ENCODE measurements around the gene ARG2.

ARG2 gene

GRCh38 chr14:67641480-67641879 is 21.8 kb downstream of the ARG2 start:
- DNase-seq (ENCODE audit: low spot score) = no peak

DNA sequence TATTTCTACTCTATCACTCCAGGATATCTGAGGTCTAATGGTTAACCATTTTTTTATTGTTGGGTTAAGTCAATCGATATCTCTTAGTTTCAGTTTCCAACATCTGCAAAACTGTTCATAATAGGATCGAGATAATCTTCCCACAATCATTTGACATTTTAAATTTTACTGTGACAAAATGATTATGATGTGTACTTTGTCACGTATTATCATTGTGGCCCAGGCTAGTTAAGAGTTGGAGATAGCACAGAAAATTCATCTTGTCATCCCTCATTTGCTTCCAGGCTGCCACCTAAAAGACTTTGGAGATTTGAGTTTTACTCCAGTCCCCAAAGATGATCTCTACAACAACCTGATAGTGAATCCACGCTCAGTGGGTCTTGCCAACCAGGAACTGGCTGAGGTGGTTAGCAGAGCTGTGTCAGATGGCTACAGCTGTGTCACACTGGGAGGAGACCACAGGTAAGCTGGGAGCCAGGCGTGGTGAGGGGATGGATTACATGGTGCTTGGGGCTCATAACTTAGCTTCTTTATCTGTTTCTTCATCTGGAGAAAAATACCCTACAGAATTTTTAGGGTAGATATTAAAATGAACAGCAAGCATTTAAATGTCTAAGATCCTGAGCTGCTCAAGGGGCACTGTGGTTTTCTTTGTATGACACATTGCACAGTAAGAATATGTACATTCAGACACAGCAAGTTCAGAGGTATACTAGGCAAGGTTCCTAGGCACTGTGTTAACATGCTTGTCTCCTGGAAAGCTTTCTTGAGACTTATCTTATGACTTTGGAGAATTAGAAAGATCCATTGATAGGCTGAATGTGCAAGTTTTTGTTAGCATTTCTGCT is 22.4 kb downstream of the ARG2 start:
- no peak for DNase-seq (ENCODE audit: low spot score)

- DNase-seq (ENCODE audit: low spot score) = no peak
Observed at GRCh38 chr14:67643713-67644112, 24.0 kb downstream of the ARG2 start.

- DNase-seq (ENCODE audit: low spot score) = no peak
Observed at GRCh38 chr14:67644428-67644827, 24.7 kb downstream of the ARG2 start.

DNA sequence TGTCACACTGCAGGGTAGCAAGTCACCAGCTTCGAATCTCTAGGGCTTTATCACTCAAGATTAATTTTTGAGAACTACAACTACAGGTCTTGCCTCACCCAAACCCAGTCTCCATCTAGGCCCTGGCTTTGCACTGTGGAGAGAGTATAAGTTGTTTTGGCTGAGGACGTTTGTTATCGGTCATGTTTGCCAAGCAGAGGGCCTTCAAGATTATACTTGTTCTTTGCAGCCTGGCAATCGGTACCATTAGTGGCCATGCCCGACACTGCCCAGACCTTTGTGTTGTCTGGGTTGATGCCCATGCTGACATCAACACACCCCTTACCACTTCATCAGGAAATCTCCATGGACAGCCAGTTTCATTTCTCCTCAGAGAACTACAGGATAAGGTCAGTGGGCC is 25.7 kb downstream of the ARG2 start:
- no peak for DNase-seq (ENCODE audit: low spot score)

GRCh38 chr14:67646131-67646530 is 26.4 kb downstream of the ARG2 start:
- no peak for DNase-seq (ENCODE audit: low spot score)

GRCh38 chr14:67650151-67650550 is 30.4 kb downstream of the ARG2 start:
- no peak for DNase-seq (ENCODE audit: low spot score)

- peak; percentile 50 for DNase-seq (ENCODE audit: low spot score)
Observed at GRCh38 chr14:67650694-67651093, 31.0 kb downstream of the ARG2 start.

- DNase-seq (ENCODE audit: low spot score) = no peak
Observed at GRCh38 chr14:67652189-67652588, 32.5 kb downstream of the ARG2 start.

GRCh38 chr14:67653651-67654280 is 34.0 kb downstream of the ARG2 start:
- no peak for DNase-seq (ENCODE audit: low spot score)

DNA sequence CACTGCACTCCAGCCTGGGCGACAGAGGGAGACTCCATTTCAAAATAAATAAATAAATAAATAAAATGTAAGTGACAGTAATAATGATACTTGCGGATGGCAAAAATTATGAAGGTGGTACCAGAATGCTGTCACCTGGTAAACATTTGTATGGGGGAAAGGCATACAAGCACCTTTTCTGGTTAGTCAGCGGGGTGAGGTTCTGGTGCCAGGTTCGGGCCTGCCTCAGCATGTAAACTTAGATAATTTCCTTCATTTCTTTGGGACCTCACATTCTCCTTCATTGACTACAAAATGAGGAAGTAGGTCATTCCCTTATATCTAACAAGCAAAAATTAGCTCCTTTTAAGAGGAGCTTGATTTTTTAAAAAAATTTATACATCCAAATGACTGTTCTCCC is 43.9 kb downstream of the ARG2 start:
- DNase-seq (ENCODE audit: low spot score) = no peak

- peak; percentile 41 for DNase-seq (ENCODE audit: low spot score)
Observed at GRCh38 chr14:67665868-67666267, 46.1 kb downstream of the ARG2 start.

- DNase-seq (ENCODE audit: low spot score) = peak; percentile 63
Observed at GRCh38 chr14:67666750-67667449, 47.2 kb downstream of the ARG2 start.

DNA sequence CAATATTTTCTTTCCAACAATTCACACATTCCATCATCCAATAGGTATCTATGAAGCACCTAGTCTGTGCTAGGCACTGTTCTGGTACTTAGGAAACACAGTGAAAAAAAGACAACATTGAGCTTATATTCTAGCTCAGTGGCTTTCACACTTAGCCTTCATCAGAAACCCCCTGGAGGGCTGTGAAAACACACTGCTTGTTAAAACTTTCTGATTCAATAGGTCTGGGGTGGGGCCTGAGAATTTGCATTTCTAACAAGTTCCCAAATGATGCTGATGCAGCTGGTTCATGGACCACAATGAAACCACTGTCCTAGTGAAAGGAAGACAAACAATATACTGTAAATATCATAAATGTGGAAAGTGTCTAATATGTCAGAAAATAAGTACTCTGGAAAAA is 48.8 kb downstream of the ARG2 start:
- DNase-seq (ENCODE audit: low spot score) = no peak

GRCh38 chr14:67673451-67673850 is 53.7 kb downstream of the ARG2 start:
- peak; percentile 26 for DNase-seq (ENCODE audit: low spot score)

- peak; percentile 77 for DNase-seq (ENCODE audit: low spot score)
Observed at GRCh38 chr14:67674139-67674479, 54.4 kb downstream of the ARG2 start.

DNA sequence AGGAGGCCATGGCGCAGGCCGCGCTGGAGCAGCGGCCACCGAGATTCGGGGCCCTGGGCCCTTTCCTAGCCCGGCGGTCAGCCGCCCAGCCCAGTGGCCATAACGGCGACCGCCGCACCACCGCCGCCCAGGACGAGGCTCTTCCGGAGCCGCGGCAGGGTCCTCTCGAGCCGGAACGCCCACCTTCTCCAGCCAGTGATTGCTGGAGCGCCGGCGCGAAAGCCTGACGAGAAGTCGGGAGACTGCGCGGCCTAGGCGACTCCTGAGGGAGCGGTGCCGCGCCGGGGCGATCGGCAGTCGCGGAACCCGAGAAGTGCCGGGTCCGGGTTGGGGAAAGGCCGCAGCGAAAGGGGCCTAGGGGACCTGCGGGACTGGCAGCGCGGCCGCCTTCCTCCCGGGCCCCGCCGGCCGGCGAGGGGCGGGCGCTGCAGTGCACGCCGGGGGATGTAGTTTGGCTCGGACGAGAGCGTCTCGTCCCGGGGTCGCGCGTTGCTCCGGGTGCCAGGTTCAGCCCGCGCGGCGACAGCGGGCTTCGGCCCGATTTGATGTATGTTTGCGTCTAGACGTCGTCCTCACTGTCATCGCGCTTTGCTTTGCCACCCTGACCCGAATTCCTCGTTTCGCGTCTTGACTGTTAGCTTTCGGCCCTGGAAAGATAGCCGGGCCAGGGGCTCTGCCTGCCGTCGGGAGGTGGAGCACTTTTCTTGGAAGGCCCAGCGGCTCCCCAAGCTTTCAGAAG is 54.9 kb downstream of the ARG2 start, which contains the start of gene VTI1B:
Gene VTI1B (minus strand): TSS at position 153 of the 739 bp plus-strand sequence. CDS start 143 bp downstream, at position 10.
- DNase-seq (ENCODE audit: low spot score) = peak; percentile 90

DNA sequence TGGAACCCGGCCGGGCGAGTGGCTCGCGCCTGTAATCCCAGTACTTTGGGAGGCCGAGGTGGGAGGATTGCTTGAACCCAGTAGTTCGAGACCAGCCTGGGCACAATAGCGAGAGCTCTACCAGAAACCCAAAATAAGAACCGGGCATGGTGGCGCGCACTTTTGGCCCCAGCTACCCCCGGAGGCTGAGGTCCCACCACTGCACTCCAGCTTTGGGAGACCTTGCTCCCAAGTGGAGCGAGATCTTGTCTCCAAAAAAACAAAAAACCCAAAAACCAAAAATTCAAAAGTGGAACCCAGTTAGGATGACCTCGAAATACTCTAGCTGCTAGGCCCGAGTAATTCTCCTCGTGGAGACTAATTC is 55.5 kb downstream of the ARG2 start:
- DNase-seq (ENCODE audit: low spot score) = no peak

DNA sequence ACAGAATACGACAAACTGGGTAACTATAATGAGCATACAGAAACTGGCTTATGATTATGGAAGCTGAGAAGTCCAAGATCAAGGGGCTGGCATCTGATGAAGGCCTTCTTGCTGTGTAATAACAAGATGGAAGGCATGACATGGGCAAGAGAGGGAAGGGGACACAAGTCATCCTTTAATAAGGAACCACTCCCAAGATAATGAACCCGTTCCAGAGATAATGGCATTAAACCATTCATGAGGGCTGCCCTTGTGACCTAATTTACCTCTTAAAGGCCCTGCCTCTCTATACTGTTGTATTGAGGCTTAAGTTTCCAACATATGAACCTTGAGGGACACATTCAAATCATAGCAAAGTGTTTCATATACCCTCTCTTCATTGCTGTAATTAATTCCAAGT is 59.3 kb downstream of the ARG2 start:
- no peak for DNase-seq (ENCODE audit: low spot score)

DNA sequence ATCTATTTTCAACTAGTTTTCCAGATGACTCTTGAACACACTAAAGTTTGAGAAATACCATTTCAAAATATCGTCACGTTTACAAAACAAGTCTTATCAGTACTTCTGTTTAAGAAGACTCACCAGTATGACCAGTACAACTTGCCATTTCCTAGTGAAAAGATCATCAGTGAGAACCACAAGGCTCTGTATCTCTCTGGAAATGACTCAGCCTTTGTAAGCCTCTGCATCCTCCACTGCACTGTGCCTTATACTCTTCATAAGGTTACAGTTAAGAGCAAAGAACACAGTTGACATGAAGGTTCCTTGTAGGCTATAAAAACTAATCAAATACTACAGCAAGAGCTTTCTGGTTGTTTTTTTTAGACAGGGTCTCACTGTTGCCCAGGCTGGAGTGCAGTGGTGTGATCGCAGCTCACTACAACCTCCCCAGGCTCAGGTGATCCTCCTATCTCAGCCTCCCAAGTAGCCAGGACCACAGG is 60.4 kb downstream of the ARG2 start:
- peak; percentile 80 for DNase-seq (ENCODE audit: low spot score)

DNA sequence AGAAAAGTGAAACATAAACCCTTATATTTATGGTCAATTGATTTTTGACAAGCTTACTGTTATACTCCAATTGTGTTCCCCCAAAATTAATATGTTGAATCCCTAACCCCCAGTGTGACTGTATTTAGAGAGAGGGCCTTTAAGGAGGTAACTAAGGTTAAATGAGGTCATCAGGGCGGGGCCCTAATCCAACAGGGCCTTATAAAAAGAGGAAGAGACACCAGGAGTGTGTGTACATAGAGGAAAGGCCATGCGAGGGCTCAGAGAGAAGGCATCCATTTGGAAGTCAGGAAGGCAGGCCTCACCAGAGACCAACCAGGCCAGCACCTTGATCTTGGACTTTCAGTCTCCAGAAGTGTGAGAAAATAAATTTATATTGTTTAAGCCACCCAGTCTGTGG is 61.2 kb downstream of the ARG2 start:
- DNase-seq (ENCODE audit: low spot score) = no peak

DNA sequence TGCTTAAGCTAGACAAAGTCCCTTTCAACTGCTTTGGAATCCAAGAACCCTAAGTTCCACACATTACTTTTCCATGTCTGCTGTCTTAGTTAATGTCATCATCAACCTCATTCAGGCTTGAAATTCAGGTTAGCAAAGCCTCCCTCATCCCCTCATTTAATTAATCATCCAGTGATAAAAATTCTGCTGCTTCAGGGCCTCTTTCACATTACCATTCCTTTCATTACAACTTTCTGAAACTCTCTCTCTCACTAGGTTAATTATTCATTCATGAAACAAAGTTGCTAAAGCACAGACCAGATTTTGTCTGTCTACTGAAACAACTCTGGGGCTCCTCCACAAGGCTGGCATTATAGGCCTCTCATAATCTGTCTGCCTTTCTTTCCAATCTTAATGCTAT is 64.1 kb downstream of the ARG2 start:
- no peak for DNase-seq (ENCODE audit: low spot score)

All from AG08396 (cell line).